Measurements from ENCODE around the gene TMCC2.
"Not testable (repeated sequence)": the region's sequence is repeated elsewhere in the genome, so short reads cannot be mapped to it uniquely, and the experiment has no call there.

TMCC2 gene

DNA sequence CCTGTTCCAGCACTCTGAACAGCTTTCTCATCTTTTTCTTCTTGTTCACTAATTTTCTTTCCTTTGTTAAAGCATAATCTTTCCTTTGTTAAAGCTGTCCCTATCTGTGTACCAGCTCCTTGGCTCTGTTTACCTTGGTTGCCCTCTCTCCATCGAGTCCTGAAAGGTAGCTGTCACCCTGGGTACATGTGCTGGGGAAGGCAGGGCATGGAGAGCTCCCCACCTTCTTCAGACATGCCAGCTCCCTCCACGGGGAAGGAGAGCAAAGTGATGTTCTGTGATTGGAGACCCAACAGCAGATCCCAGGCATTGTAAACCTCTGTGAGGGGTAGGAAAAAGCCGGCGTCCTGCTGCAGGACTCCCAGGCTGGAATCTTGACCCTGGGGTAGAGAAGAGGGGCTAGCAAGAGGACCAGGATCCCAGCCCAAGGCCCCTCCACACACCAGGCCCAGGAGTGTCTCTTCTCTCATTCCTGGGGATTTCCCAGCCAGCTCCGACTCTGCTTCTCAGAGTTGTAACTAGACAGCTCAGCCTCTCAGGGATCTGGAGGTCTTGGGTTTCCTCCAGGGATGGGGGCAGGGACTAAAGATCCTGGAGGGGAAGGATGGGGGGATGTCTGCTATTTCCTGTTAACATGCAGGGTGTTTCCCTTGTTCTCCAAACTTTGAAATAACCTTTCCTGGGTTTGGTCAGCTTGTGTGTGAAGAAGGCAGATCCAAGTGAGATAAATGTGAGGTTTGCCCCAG lies 34.4 kb downstream of the TMCC2 start:
- no peak for DNase-seq

DNA sequence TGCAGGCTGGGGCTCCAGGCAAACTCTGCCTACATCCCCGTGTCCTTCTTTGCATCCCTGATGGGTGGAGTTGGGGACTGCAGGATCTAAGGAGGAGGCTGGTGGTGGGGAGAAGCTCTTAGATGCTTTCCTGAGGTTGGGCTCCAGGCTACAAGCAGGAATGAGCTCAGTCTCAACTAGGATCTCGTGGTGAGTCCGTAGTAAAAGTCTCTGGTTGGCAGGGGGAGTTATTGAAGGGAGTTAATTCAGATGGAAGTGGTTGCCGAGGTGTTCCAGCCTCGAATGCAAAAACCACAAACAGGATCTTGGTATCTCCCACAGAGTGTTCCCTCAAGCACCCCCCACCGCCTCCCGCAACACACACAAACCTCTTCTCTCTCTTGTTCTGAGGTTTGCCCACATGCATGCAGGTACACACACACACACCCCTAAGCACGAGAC lies 35.0 kb downstream of the TMCC2 start:
- no peak for DNase-seq

DNA sequence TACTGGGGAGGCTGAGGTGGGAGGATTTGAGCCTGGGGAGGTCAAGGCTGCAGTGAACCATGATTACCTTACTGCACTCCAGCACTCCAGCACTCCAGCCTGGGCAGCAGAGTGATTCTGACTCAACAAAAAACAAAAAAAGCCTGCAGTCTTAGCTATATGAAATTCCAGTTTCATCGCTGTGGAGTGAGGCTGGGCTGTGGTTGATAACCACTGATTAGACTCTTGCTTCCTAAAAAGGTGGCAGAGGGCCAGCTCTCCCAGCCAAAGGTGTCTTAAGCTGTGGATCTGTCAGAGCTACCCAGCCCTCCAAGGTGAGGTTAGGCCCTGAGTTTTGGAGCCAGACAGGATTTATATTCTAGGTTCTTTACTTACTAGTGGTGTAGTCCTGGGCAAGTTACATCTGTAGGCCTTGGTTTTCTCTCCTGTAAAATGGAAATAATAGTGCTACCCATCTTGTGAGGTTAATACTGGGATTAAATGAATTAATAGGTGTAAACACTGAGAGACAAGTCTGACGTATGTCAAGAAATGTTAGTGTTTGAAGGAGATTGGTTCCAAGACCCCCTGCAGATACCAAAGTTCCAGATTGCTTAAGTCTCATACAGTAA lies 35.9 kb downstream of the TMCC2 start:
- DNase-seq, result no peak

DNA sequence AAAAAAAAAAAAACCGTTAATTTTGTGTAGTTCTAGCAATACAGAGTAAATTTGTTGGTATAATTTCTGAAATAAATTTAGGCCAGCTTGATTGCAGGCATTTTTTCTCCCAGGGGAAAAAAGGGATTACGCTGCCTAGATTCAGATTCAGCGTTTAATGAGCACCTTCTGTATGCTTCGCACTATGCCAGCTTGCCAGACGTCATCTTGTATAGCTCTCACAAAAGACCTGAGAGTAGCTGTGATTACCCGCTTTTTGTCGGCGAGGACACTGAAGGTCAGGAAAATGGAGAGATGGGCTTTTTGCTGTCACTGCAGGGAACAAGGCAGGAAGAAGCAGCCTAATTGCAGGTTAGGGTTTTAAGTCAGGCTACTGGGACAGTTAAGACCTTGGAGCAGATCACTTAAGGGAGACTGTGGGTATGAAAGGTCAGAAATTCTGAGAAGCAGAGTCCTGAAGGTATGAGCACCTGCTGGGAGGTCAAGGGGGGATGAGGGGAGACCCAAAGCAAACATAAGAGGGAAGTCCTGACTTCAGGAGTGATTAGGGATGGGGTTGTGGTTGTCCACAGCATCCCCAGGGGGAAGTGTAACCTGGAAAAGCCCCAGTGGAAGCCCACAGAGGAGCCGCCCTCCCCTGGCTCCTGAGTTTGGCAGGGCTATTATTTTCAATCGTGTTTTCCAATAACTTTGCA lies 39.0 kb downstream of the TMCC2 start:
- DNase-seq, result no peak

DNA sequence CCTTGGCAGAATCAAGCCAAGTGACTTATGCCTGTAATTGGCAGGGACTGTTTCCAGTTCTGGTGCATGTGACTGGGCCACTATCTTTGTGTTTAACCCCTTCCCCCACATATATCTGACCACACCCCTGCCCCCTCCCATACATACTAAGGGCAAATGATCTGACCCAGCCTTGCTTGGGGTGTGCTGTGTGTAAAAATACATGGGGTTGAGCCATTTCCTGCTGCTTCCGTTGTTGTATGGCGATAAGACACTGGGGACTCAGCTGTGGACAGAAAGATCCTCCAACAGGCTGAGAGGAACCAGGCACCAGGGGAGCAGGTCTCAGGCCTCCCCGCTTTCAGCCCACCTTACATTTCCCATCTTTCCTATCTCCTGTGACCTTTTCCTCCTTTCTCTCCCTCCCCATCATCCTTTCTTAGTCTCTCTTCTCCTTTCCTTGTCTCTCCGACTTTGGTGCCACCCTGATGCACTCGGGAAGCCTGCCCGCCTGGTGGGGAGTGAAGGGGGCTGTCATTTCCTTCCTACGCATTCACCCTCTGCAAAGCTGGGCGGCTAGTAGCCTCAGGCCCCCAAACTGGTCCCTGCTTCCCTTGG lies 39.7 kb downstream of the TMCC2 start:
- no peak for DNase-seq

DNA sequence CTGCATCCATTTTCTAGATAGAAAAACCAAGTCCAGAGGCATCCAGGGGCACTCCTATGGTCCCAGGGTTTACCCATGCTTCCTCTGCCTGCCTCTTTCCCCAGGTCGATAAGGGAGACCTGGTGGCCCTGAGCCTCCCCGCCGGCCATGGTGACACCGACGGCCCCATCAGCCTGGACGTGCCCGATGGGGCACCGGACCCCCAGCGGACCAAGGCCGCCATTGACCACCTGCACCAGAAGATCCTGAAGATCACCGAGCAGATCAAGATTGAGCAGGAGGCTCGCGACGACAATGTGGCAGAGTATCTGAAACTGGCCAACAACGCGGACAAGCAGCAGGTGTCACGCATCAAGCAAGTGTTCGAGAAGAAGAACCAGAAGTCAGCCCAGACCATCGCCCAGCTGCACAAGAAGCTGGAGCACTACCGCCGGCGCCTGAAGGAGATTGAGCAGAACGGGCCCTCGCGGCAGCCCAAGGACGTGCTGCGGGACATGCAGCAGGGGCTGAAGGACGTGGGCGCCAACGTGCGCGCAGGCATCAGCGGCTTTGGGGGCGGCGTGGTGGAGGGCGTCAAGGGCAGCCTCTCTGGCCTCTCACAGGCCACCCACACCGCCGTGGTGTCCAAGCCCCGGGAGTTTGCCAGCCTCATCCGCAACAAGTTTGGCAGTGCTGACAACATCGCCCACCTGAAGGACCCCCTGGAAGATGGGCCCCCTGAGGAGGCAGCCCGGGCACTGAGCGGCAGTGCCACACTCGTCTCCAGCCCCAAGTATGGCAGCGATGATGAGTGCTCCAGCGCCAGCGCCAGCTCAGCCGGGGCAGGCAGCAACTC lies 41.3 kb downstream of the TMCC2 start:
- no peak for DNase-seq

DNA sequence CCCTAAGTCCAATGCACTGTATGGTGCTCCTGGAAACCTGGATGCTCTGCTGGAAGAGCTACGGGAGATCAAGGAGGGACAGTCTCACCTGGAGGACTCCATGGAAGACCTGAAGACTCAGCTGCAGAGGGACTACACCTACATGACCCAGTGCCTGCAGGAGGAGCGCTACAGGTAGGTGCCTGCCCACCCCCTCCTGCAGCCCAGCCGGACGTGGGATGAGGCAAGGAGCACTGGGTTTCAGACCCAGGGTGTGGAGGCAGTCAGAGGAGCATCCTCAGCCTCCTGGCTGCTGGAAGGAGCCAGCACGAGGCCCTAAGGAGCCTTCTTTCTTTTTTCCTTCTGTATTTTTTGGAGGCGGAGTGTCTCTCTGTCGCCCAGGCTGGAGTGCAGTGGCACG lies 42.0 kb downstream of the TMCC2 start:
- no peak for DNase-seq

DNA sequence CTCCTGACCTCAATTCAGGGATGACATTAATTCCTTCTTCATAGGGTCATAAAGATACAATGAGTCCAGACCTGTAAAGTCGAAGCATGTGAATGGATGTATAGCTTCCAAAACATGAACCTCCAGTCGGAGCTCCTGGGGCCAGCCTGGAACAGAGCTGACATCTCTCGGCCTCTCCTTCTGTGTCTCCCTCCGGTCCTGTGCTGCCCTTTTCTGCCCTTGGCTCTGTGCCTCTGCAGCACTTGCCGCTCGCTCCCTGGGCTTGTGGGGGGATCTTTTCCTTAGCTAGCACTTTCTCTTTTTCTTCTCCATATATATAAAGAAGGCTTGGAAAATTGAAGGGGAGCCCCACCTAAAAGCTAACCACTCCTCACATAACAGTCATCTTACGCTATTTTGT lies 42.5 kb downstream of the TMCC2 start:
- DNase-seq, result no peak

DNA sequence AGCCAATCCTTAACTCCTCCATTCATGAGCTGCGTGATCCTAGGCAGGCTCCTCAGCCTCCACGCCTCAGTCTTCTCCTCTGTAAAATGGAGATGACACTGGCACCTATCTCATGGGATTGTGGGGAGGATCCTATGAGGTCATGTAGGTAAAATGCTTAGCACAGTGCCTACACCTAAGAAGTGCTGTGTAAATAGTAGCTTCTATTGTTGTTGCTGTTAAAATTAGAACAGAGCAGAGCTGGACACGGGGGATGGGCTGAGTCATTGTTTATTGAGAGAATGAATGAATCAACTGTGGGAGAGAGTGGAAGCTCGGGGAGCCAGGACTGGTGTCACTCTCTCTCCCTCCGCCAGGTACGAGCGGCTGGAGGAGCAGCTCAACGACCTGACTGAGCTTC lies 43.0 kb downstream of the TMCC2 start:
- no peak for DNase-seq

DNA sequence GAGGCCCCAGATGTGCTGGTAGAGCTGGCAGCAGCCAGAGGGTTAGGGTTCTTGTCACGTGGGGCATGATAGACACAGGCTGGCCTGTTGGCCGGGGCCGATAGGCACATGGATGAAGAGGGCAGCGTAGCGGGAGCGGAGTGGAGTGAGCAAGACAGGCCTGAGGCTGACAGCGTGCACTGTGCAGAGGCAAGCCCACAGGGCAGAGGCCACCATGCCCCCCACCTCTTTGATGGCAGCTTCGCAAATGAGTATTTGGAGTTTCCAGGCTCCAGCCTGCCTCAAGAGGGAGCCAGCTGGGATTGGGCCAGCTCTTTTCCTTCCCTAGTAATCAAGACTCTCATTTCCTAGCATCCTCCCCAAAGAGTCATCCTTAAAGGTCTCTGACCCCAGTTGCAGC lies 43.5 kb downstream of the TMCC2 start:
- no peak for DNase-seq

DNA sequence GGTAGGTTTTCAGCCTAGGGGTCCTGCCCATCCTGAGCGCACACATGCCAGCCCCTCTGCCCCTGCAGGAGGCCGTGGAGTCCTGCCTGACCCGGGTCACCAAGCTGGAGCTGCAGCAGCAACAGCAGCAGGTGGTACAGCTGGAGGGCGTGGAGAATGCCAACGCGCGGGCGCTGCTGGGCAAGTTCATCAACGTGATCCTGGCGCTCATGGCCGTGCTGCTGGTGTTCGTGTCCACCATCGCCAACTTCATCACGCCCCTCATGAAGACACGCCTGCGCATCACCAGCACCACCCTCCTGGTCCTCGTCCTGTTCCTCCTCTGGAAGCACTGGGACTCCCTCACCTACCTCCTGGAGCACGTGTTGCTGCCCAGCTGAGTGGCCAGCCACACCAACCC lies 44.0 kb downstream of the TMCC2 start:
- DNase-seq, result no peak

DNA sequence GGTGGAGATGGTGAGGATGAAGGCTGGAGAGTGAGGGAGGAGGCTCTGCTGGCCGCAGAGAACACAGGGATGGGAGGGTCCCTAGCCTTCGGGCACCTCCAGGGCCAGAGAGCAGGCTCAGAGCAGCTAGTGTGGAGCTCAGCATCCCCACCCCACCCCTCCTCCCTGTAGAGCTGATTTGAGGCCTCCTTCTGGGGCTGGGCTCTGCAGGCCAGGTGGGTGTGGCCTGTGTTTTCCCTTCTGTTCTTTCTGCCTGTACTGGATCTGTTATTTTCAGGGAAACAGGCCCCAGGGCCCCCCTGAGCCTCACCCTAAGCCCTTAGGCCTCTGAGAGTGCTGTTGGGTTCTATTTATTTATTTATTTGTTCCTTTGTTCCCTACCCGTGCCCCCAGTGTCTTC lies 44.8 kb downstream of the TMCC2 start:
- no peak for DNase-seq

DNA sequence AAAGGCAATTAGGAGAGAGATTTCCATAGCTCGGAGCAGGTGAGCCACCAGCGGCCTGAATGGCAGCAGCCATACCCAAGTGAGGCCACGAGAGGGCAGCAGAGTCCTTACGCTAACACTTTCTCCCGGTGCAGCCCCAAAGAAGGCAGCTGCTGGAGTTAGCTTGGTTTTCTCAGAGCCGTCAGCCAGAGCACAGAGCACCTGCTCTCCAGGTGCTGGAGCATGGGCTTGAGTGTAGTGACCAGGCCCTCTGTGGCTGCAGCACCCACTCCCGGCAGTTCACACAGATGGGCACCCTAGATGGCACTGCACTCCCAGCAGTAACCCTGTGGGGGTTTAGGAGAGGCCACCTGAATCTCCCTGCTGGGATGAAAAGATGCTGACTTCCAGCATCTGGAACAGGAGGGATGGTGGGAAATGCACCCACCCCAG lies 45.8 kb downstream of the TMCC2 start:
- peak; percentile 89 for DNase-seq

DNA sequence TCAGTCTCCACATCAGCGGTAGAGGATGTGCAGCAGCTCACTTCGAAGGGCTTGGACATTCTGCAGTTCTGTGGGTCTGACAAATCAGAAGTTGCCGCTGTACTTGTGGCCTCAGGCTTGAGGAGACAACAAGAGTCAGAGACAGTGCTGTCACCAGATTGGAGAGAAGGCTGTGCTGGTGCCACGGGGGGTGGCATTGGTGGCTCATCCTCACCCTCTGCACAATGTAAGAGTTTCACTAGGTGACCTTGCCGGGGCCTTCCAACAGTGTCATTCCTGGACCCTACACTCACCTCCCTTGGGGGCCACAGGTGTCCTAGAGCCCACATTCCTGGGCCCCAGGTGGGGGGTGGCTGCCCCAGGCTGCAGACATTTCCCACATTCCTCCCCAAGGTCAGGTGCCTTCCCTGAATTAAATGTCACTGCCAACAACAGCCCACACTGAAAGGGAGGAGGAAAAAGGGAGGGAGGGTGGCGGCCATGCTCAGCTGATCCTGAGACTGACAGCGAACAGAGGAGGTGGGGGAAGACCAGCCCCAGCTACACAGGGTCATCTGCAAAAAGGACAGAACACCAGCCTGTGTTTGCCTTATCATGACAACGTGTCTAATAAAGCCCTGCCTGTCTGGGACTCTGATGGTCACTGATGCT lies 46.4 kb downstream of the TMCC2 start:
- DNase-seq, result peak; percentile 27

DNA sequence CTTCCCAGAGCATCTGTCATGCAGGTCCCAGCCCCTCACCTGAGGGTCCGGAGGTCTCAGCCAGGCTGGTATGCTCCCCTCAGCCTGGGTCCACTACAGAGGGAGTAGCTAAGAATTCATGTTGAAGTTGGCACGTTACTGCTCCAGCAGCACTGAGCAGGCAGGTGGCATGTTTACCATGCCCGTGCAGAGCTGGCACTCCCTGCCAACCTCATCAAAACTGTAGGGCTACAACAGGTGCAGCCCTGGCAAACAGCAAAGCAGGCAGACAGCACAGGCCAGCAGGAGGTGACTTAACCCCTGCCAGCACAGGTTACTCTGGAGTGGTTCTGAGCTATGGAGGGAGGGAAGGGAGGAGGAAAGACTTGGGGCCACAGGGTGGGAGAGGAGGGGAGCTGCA lies 47.4 kb downstream of the TMCC2 start:
- DNase-seq, result peak; percentile 75

DNA sequence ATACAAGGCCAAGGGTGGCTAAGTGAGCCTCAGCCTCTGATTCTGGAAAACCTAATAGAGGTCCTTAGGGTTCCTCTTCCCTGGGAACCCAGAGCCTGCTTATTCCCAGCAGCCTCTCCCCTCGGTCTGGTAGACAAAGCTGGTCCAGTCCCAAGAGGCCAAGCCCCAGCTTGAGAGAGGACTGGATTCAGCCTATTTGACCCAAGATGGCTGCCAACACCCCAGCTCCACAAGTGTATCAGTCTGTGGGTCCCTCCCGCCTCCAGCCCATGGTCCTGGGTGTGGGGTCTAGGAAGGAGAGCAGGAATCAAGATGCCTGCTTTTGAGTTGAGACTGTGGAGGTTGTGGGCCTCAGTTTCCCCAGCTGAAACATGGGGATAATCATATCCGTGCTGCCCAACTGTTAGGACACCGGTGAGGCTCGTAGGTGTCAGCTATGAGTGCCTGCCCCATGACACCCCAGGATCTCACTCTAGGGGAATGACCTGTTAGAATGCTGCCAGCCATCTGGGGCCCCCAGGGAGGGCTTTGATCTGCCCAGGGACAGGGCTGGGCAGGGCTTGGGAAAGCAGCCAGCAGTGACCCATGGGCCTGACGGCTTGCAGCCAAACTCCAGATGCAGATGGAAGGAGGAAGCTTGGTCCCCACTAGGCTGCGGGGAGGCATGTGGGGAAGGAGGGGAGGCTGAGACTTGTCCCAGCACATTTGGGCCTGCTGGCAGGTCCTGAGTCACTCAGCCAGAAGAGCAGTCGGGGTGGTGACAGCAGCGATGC lies 48.4 kb downstream of the TMCC2 start:
- DNase-seq, result no peak

DNA sequence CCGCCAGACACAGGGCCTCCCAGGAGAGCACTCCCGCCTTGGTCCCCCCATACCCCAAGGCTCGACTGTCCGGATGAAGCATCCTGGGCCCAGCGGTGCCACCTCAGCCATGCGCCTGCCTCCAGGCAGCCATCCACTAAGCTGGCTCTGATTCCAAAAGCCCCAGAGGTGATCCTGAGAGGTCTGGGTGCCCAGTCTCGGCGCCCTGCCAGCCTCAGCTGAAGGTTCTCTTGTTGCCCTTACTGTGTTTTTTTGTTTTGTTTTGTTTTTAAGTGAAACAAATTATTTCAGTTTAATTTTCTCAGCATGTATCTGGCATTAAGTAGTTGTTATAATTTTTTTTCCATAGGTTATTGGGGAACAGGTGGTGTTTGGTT lies 48.9 kb downstream of the TMCC2 start:
- DNase-seq, result no peak

DNA sequence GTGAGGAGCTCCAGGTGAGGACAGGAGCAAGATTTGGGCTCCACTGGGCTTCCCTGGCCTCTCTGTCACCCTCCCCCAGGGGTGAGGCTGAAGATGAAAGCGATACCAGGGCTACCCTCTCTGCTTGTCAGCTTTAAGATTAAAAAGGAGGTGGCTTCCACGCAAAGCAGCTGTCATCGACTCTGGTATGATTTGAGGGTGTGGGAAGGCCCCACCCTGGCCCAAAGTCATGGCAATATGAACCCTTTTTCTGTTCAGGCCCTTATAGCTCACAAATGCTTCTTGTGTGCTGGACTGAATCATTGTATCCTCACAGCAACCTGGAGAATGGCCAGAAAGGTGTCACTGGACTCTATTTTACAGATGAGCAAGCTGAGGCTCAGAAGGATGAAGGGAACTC lies 52.2 kb downstream of the TMCC2 start:
- peak; percentile 37 for DNase-seq

DNA sequence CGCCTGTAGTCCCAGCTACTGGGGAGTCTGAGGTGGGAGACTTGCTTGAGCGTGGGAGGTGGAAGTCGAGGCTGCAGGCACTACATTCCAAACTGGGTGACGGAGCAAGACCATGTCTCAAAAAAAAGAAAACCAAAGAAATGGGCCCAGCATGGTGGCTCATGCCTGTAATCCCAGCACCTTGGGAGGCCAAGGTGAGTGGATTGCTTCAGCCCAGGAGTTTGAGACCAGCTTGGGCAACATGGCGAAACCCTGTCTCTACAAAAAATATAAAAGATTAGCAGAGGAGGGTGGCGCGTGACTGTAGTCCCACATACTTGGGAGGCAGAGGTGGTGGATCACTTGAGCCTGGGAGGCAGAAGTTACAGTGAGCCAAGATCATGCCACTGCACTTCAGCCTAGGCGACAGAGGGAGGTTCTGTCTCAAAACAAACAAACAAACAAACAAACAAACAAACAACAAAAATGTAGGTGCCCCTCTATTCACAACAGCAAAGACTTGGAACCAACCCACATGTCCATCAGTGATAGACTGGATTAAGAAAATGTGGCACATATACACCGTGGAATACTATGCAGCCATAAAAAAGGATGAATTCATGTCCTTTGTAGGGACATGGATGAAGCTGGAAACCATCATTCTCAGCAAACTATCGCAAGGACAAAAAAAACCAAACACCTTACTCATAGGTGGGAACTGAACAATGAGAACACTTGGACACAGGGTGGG lies 53.1 kb downstream of the TMCC2 start:
- DNase-seq, result not testable (repeated sequence)

DNA sequence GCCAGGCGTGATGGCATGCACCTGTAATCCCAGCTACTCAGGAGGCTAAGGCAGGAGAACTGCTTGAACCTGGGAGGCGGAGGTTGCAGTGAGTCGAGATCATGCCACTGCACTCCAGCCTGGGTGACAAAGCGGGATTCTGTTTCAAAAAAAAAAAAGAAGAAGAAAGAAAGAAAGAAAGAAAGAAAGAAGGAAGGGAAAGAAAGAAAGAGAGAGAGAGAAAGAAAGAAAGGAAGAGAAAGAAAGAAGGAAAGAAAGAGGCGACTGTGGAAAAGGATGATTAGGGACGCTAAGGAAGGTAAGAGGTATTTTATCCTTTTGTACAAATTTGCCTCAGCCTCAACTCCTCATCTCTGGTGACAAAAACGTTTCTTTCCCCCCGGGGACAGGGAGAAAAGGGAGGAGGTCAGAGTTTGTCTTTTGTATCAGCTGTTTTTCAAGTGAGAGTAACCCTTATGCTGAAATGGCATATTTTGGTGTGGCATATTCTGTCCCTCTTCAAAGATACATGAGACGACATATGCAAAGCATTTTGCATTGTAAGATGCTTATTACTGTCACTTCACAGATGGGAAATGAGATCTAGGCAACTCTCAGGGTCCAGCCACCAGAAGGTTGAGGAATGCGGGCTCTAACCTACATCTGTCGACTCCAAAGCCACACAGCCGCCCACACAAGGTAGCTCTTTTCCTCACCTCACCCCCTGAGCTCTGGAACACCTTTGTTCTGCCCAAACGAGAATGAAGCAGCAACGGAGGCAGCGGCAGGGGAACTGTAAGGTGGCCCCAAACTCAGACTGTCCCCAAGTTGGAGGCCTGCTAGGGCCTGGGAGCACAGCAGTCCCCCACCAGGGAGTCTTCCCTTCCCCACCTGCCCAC lies 55.8 kb downstream of the TMCC2 start:
- DNase-seq, result peak; percentile 16

Data from CD4-positive, alpha-beta T cell treated with Interleukin-6 for 4 hours (primary cell).